Measurements from ENCODE around the gene PCED1A. TPM values are rescaled to one million over a fixed set of nuclear protein-coding genes. Genes with fewer than 3 reads are reported as not detected.
A peak's percentile ranks its signal among the peaks of the same experiment; 100 is the strongest.

PCED1A gene
- total RNA-seq (2014; rRNA removed; shearing (Covaris generic)) = 6.9 and 8.4 TPM in 2 replicates
- total RNA-seq (2022) = 9.8 and 10.3 TPM in 2 replicates
- percentile 44 among the genes with signal in this experiment for Bru-seq, nascent RNA
- percentile 49 among the genes with signal in this experiment for BruChase-seq, experiment 1, labeled RNA remaining after a 6-hour chase
- BruChase-seq, experiment 2, labeled RNA remaining after a 2-hour chase = percentile 49 among the genes with signal in this experiment
- long read RNA-seq, partial matches to known transcripts = 6 of 12 reads
- long read RNA-seq, other reads (novel, unspliced or antisense) = 3 of 12 reads

GRCh38 chr20:2840138-2840966 lies at the start of gene PCED1A, which contains the start of gene VPS16:
PCED1A (minus strand) TSS chr20:2840655; CDS start chr20:2839912, 743 bp downstream.
VPS16 (plus strand) TSS chr20:2840745; CDS start chr20:2840775, 30 bp downstream.
- peak within 1 kb of the TSS; percentile 85 for H3K4me2 ChIP-seq (ENCODE audit: low read length)
- ChIA-PET CTCF (ENCODE audit: unreplicated experiment) (no interaction called here), POLR2A (no interaction called here)
- H3K79me2 ChIP-seq (ENCODE audit: insufficient read depth, low read depth, low read length) = no peaks in the 10 kb centered on the region
- TF ChIP-seq, protein P1, sequence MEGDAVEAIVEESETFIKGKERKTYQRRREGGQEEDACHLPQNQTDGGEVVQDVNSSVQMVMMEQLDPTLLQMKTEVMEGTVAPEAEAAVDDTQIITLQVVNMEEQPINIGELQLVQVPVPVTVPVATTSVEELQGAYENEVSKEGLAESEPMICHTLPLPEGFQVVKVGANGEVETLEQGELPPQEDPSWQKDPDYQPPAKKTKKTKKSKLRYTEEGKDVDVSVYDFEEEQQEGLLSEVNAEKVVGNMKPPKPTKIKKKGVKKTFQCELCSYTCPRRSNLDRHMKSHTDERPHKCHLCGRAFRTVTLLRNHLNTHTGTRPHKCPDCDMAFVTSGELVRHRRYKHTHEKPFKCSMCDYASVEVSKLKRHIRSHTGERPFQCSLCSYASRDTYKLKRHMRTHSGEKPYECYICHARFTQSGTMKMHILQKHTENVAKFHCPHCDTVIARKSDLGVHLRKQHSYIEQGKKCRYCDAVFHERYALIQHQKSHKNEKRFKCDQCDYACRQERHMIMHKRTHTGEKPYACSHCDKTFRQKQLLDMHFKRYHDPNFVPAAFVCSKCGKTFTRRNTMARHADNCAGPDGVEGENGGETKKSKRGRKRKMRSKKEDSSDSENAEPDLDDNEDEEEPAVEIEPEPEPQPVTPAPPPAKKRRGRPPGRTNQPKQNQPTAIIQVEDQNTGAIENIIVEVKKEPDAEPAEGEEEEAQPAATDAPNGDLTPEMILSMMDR (conservative IDR thresholded peaks at IDR 0.05; ENCODE audit: low read length) = no peak
- no peak for TF ChIP-seq EZH2phosphoT487 (IDR thresholded peaks at IDR 0.05; ENCODE audit: borderline replicate concordance, low read depth, low read length)
- peak; percentile 85 for DNase-seq (ENCODE audit: low spot score)
- BruUV-seq (replicated peaks) = no TSS peak
- H2AFZ ChIP-seq (ENCODE audit: low read length) = peak within 1 kb of the TSS; percentile 99
- peak within 1 kb of the TSS; percentile 92 for H3K4me3 ChIP-seq (ENCODE audit: low read depth, low read length, poor library complexity, severe bottlenecking)
- peaks cover 10% of the 10 kb centered on the region for H3K4me1 ChIP-seq (ENCODE audit: insufficient read depth, low read length, poor library complexity, severe bottlenecking)
- no peaks in the 10 kb centered on the region for H3K36me3 ChIP-seq (ENCODE audit: insufficient read depth, low read length)
- H4K20me1 ChIP-seq (ENCODE audit: insufficient read depth, low read length) = no peaks in the 10 kb centered on the region
- no peaks in the 10 kb centered on the region for H3K9me3 ChIP-seq (ENCODE audit: low read length)
- intact Hi-C loops (cut with micrococcal nuclease; ENCODE audit: unreplicated experiment) = no loop called here
- H3K27ac ChIP-seq (ENCODE audit: low read depth, low read length, poor library complexity, severe bottlenecking) = no peak within 1 kb of the TSS
- no peaks in the 10 kb centered on the region for H3K9me2 ChIP-seq (ENCODE audit: insufficient read depth, low read length)

DNA sequence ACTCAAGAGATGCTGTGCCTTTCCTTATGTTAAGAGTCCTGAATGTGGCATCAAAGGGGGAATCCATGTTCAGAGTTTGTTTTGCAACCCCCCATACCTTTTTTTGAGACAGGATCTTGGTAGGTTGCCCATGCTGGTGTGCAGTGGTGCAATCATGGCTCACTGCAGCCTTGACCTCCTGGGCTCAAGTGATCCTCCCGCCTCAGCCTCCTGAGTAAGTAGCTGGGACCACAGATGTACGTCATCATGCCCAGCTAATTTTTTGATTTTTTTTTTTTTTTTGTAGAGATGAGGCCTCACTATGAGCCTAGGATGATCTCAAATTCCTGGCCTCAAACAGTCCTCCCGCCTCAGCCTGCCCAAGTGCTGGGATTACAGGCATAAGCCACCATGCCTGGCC lies 49.3 kb upstream of the PCED1A start:
- BruUV-seq (replicated peaks) = no TSS peak
- H3K36me3 ChIP-seq (ENCODE audit: insufficient read depth, low read length) = peaks cover 31% of the 10 kb centered on the region
- H3K27ac ChIP-seq (ENCODE audit: low read depth, low read length, poor library complexity, severe bottlenecking) = no peak overlapping the region
- intact Hi-C loops (cut with micrococcal nuclease; ENCODE audit: unreplicated experiment) = no loop called here
- POLR2A ChIA-PET = interaction anchor here (0.6 to 1.6 kb wide), 3 partner anchors 11 to 80 kb away, joined by 3 to 4 read pairs (median 4); no protein-coding TSS in a partner anchor
- 0 out of 2 replicates have a peak, but pooled peaks cover 10% of the 10 kb centered on the region for H4K20me1 ChIP-seq (ENCODE audit: insufficient read depth, low read length)
- no peaks in the 10 kb centered on the region for H3K4me1 ChIP-seq (ENCODE audit: insufficient read depth, low read length, poor library complexity, severe bottlenecking)
- no peak for DNase-seq (ENCODE audit: low spot score)
- H3K9me3 ChIP-seq (ENCODE audit: low read length) = peaks cover 5% of the 10 kb centered on the region; the same call in 1 of the 2 replicates
- no peak overlapping the region for H3K4me2 ChIP-seq (ENCODE audit: low read length)
- no peak overlapping the region for H2AFZ ChIP-seq (ENCODE audit: low read length)
- no peak overlapping the region for H3K4me3 ChIP-seq (ENCODE audit: low read depth, low read length, poor library complexity, severe bottlenecking)
- H3K9me2 ChIP-seq (ENCODE audit: insufficient read depth, low read length) = no peaks in the 10 kb centered on the region
- TF ChIP-seq, protein P1 (conservative IDR thresholded peaks at IDR 0.05; ENCODE audit: low read length) = no peak
- no peak for TF ChIP-seq EZH2phosphoT487 (IDR thresholded peaks at IDR 0.05; ENCODE audit: borderline replicate concordance, low read depth, low read length)
- peaks cover 95% of the 10 kb centered on the region for H3K79me2 ChIP-seq (ENCODE audit: insufficient read depth, low read depth, low read length)
- CTCF ChIA-PET (ENCODE audit: unreplicated experiment) = no interaction called here
